ENCODE measurements around the gene KCNMA1.

The KCNMA1 gene

DNA sequence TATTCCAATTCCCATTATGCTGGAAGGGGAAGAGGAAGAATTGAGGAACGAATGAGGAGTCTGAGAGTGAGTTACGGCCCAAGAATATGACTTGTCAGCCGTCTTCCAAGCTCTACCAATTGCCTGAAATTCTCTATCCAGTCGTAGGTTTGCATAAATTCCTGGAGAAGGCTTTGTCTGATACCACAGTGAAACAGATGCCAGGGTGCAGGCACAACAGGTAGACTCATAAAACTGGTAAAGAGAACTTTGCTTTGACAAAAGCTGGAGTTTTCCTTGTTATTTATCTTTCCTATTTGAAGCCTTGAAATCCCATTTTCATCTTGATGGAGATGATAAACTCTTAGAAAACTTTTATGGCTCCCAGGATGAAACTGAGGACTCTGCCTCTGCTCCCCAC, 251.2 kb downstream of the KCNMA1 start:
- DNase-seq, result no peak

GRCh38 chr10:77385315-77385714, 252.3 kb downstream of the KCNMA1 start:
- no peak for DNase-seq

- DNase-seq, result peak; percentile 34
Observed at GRCh38 chr10:77383861-77384553, 253.6 kb downstream of the KCNMA1 start.

DNA sequence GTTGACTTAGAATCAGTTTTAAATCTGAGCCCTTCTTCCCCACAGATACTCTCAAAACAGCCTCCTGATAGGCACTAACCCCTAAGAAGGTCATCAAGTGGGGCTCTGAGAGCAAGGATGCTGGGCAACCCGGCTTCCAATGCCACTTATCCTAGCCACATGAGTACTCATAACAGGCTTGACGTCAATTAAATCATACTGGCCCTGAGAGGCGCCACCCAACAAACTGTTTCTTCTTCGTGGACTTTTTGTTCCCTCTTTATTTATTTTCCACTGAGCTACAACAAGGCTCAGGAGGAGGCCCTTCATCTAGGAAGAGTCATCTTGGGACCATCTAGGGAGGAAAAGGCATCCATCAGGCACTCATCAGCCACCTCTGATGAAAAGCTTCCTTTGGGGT, 255.9 kb downstream of the KCNMA1 start:
- DNase-seq, result no peak

DNA sequence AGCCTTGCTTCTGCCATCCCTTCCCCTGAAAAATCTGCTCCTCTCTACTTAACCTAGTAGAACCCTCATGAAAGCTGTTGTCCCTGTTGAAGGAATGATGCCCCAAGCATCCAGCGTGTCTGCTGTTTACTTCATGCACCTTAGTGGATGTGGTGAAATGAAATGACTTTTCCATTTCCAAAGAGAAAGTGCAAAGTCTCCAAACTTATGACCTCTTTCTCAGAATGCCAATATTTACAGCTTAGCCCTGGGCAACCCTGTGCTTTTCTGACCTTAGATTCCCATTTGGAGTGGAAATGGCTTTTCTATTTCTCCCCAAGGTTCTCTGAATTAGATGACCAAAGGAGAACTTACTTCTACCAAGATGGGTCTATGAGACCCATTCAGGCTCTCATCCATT, 256.9 kb downstream of the KCNMA1 start:
- DNase-seq, result no peak

DNA sequence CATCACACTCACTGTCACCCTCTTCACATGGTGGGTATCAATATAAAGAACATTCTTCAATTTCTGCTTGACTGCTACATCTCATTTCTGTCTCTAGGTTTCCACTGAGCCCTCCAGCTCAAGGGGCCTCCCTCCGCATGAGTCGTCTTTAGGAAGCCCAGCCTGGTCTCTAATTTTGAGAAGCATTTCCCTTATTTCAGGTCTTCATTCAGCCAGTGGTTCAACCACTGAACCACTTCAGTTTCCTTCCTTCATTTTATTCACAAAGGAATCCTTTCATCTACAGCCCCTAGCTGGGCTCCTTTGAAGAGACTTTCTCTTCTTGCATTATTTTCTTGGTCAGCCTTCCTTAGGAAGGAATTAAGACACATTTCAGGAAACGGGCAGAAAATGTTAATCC, 257.4 kb downstream of the KCNMA1 start:
- no peak for DNase-seq

GRCh38 chr10:77378366-77379349, 258.9 kb downstream of the KCNMA1 start:
- DNase-seq, result no peak

GRCh38 chr10:77377678-77378352, 259.8 kb downstream of the KCNMA1 start:
- DNase-seq, result no peak

DNA sequence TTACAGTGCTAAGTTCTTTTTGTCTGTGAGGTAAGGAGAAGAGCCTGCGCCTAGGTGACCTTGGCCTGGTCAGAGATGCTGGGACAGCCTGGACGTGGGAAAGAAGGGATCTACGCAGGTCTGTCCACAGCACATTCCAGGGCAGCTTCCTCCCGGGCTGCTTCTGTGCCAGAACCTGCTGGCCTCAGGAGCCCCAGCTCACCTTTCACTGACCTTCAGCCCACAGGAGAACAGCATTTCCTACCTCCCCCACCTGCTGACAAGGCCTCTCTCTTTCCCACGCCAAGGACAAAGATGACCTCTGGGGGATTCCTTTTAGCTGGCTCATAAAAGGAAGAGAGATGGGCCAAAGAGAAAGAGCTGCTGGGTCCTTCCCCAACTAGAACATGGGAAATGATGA, 260.6 kb downstream of the KCNMA1 start:
- DNase-seq, result no peak

GRCh38 chr10:77374189-77374656, 263.4 kb downstream of the KCNMA1 start:
- DNase-seq, result no peak

DNA sequence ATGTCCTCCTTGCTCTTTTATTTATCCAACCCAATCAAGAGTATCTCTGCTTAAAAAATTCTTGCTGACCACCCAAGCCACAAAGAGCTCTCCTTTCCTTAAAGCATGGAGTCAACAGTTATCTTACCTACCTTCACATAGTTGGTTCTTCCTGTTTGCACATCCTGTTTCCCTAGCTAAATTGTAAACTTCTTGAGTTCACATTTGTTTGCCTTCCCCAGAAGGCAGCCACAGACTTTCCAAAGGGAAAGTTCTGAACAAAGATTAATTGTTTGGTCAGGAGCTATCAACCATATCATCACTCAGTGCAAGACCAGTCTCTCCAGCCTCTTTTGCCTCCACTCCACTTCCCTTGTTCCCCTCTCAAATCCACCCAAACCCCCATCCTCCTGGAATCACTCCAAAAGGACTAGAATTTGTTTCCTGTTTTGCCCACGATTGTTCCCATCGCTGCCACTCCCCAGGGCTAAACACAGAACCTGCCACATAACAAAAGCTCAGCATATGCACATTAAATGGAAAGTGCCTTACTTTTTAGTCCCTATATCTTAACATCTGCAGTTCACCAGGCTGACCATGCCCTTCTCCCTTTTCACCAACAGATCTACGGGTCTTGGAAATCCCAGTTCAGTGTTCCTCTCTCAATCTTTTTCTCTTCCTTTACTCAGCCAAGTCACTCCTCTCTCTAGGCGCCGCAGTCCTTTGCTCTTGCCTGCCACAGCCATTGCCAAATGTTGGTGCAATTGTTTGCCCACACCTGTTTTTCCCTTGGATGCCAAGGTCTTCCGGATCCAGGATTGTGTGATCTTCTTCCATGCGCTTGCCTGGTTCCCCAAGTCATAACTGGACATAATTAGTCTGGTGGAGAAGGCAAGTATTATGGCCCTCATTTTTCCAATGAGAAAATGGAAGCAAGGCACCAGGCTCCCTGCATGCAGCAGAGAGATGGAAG, 265.5 kb downstream of the KCNMA1 start:
- no peak for DNase-seq

GRCh38 chr10:77371421-77371820, 266.2 kb downstream of the KCNMA1 start:
- no peak for DNase-seq

- no peak for DNase-seq
Observed at GRCh38 chr10:77368006-77368405, 269.6 kb downstream of the KCNMA1 start.

DNA sequence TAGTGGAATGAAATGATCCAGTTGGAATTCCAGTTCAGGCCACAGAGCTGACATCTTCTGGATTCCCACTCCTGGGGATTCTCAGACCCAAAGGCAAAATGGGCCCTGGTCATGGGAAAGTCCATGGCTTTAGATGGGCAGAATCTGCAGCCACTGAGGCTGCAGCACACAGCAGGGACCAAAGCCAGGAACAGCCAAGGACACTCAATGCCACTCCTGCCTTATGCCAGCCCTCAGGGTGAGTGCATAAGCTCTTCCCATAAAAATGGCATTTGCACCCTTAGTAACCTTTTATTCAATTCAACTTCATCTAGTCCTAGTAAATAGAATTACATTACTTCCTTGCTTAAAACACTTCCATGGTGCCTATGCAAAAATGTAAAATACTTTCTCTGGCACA, 274.4 kb downstream of the KCNMA1 start:
- no peak for DNase-seq

GRCh38 chr10:77361831-77362230, 275.8 kb downstream of the KCNMA1 start:
- DNase-seq, result no peak

DNA sequence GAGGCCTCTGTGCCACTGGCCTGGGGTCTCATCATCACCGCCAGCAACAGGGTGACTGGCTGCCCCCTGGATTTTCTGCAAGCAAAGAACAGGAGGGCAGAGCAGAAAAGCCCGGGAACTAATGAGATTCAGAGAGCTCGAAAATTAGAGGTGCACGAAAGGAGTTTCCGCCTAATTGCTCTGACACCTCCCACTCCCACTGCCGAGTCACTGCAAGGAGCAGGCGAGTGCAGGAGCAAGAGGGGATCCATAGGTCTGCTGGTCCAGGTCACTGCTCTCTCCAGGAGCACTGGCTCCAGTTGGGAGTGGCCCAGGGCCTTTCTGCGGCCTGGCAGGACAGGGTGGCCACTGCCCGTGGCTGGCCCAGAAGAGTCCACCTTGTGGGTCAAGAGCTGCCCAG, 276.2 kb downstream of the KCNMA1 start:
- no peak for DNase-seq

- no peak for DNase-seq
Observed at GRCh38 chr10:77360835-77361234, 276.8 kb downstream of the KCNMA1 start.

- DNase-seq, result no peak
Observed at GRCh38 chr10:77359950-77360520, 277.6 kb downstream of the KCNMA1 start.

GRCh38 chr10:77359287-77359691, 278.3 kb downstream of the KCNMA1 start:
- DNase-seq, result no peak

- DNase-seq, result no peak
Observed at GRCh38 chr10:77358656-77359055, 279.0 kb downstream of the KCNMA1 start.

DNA sequence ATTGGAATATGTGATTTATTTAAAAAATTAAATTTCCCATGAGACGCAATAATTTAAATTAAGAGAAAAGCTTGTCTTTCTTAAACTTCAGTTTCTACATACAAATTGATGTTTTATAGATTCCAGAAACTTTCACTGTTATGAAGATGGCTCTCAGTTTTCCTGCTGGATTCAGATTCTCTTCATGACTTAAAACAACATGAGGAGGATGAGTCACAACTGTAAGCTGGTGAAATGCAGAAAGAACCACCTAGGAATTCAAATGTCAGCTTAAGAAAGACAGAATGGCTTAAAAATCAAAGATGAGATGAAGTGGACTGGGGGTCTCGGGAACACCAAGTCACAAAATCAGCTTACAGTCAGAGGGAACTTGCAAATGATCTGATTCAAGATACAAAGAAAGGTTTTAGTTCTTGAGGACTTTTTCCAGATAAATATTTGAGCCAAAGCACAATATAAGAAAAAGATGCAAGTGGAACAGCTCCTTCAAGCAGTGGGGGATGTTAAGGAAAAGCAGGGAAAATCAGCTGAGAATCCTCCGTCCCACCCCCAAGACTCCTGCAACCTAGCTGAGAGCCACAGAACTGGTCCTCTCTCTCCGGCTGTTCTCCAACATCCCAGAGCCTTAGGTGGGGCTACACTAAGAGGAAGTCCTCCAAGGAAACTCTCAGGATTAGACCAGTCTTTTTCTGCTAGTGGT, 279.8 kb downstream of the KCNMA1 start:
- DNase-seq, result no peak

Data from NCI-H1105 (cell line).